ENCODE results near the gene NRGN. TPM values are rescaled to one million over a fixed set of nuclear protein-coding genes. Genes with fewer than 3 reads are reported as not detected.

The NRGN gene
- total RNA-seq, 2 donors from 2014 or later, result 4.7 to 8.9 TPM

GRCh38 chr11:124778281-124778680, 38.5 kb downstream of the NRGN start:
- no peaks in the 10 kb centered on the region for H3K9me3 ChIP-seq (ENCODE audit: control insufficient read depth, low read length)
- no peak overlapping the region for H3K27ac ChIP-seq (ENCODE audit: low read depth, low read length)
- peaks cover 21% of the 10 kb centered on the region for H3K36me3 Mint-ChIP-seq (ENCODE audit: low read depth)
- no peaks in the 10 kb centered on the region for H3K4me1 ChIP-seq (ENCODE audit: control insufficient read depth, insufficient read depth, low read length)
- no peak overlapping the region for H3K4me3 Mint-ChIP-seq
- H3K27ac Mint-ChIP-seq, result no peak overlapping the region
- no peak for DNase-seq
- 83 to 94% methylated on average over 2 of the region's 2 CpGs for WGBS, 2 experiments (ENCODE audit: insufficient coverage in 1 of 2, insufficient read length in 1 of 2)
- H3K4me3 ChIP-seq (ENCODE audit: low read length), result no peak overlapping the region
- no peaks in the 10 kb centered on the region for H3K9me3 Mint-ChIP-seq
- no peaks in the 10 kb centered on the region for H3K27me3 ChIP-seq (ENCODE audit: control insufficient read depth, insufficient read depth, low read length, poor library complexity, severe bottlenecking)
- H3K36me3 ChIP-seq (ENCODE audit: control insufficient read depth, insufficient read depth, low read length), result peaks cover 27% of the 10 kb centered on the region
- H3K27me3 Mint-ChIP-seq (ENCODE audit: insufficient read depth), result no peaks in the 10 kb centered on the region
- H3K4me1 Mint-ChIP-seq, result peaks cover 17% of the 10 kb centered on the region
- no peak overlapping the region for H3K9ac ChIP-seq (ENCODE audit: extremely low read depth, low read length, poor library complexity, severe bottlenecking)
- TF ChIP-seq CTCF (conservative IDR thresholded peaks at IDR 0.05), result peak; percentile 75

GRCh38 chr11:124779568-124779967, 39.8 kb downstream of the NRGN start:
- H3K27me3 Mint-ChIP-seq (ENCODE audit: insufficient read depth), result no peaks in the 10 kb centered on the region
- no peaks in the 10 kb centered on the region for H3K9me3 Mint-ChIP-seq
- H3K4me1 ChIP-seq (ENCODE audit: control insufficient read depth, insufficient read depth, low read length), result no peaks in the 10 kb centered on the region
- H3K27me3 ChIP-seq (ENCODE audit: control insufficient read depth, insufficient read depth, low read length, poor library complexity, severe bottlenecking), result no peaks in the 10 kb centered on the region
- no peaks in the 10 kb centered on the region for H3K9me3 ChIP-seq (ENCODE audit: control insufficient read depth, low read length)
- H3K36me3 ChIP-seq (ENCODE audit: control insufficient read depth, insufficient read depth, low read length), result peaks cover 17% of the 10 kb centered on the region
- no peak overlapping the region for H3K4me3 ChIP-seq (ENCODE audit: low read length)
- no peak overlapping the region for H3K27ac Mint-ChIP-seq
- H3K36me3 Mint-ChIP-seq (ENCODE audit: low read depth), result peaks cover 20% of the 10 kb centered on the region
- H3K27ac ChIP-seq (ENCODE audit: low read depth, low read length), result no peak overlapping the region
- H3K9ac ChIP-seq (ENCODE audit: extremely low read depth, low read length, poor library complexity, severe bottlenecking), result no peak overlapping the region
- DNase-seq, result no peak
- no peak for TF ChIP-seq CTCF (conservative IDR thresholded peaks at IDR 0.05)
- H3K4me3 Mint-ChIP-seq, result no peak overlapping the region
- WGBS, 2 experiments (ENCODE audit: insufficient coverage in 1 of 2, insufficient read length in 1 of 2), result no CpG with 5 or more reads among the region's 1 CpG
- peaks cover 26% of the 10 kb centered on the region for H3K4me1 Mint-ChIP-seq

DNA sequence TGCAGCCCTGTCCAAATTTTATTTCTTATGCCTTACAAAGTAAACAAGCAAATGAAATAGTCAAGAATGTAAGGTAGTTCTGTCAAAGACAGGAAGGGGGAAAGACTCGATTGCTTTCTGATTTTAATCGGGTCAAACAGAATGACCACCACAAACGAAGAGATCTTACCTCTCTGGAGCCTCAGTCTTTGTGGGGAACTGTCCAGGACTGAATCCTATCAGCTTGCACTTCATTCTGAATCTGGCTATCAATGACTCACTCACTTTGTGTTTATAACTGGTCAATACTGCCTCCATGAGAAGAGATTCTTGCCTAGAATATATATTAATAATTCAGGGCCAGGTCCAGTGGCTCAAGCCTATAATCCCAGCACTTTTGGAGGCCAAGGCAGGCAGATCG, 43.3 kb downstream of the NRGN start:
- peaks cover 15% of the 10 kb centered on the region for H3K36me3 ChIP-seq (ENCODE audit: control insufficient read depth, insufficient read depth, low read length)
- H3K4me1 ChIP-seq (ENCODE audit: control insufficient read depth, insufficient read depth, low read length), result no peaks in the 10 kb centered on the region
- no peaks in the 10 kb centered on the region for H3K9me3 ChIP-seq (ENCODE audit: control insufficient read depth, low read length)
- no peak for TF ChIP-seq CTCF (conservative IDR thresholded peaks at IDR 0.05)
- no peak for DNase-seq
- H3K27me3 ChIP-seq (ENCODE audit: control insufficient read depth, insufficient read depth, low read length, poor library complexity, severe bottlenecking), result no peaks in the 10 kb centered on the region
- no peak overlapping the region for H3K4me3 Mint-ChIP-seq
- H3K4me1 Mint-ChIP-seq, result peaks cover 25% of the 10 kb centered on the region
- 94 to 100% methylated on average over 3 to 4 of the region's 4 CpGs for WGBS, 2 experiments (ENCODE audit: insufficient coverage in 1 of 2, insufficient read length in 1 of 2)
- H3K9me3 Mint-ChIP-seq, result no peaks in the 10 kb centered on the region
- no peak overlapping the region for H3K4me3 ChIP-seq (ENCODE audit: low read length)
- no peaks in the 10 kb centered on the region for H3K27me3 Mint-ChIP-seq (ENCODE audit: insufficient read depth)
- no peak overlapping the region for H3K27ac ChIP-seq (ENCODE audit: low read depth, low read length)
- no peak overlapping the region for H3K27ac Mint-ChIP-seq
- H3K36me3 Mint-ChIP-seq (ENCODE audit: low read depth), result peaks cover 2% of the 10 kb centered on the region
- no peak overlapping the region for H3K9ac ChIP-seq (ENCODE audit: extremely low read depth, low read length, poor library complexity, severe bottlenecking)

Measured in endodermal cell (in vitro differentiated cells).